HepG2 (cell line): ENCODE measurements around the gene CSTF1. TPM values are rescaled to one million over a fixed set of nuclear protein-coding genes. Genes with fewer than 3 reads are reported as not detected.

Experiments used
- HDAC1 ChIP-seq: sonication (generic); formaldehyde crosslinking; IDR thresholded peaks from 2 replicates; pipeline ENCODE4 v1.5.1; 2020; ENCODE audit warnings: mild to moderate bottlenecking, missing genetic modification reagents
- KDM5A ChIP-seq: fragments of 200-600 bp; sonication (generic); IDR thresholded peaks from 2 replicates; pipeline ENCODE4 v1.7.0; 2018; ENCODE audit warnings: antibody characterized with exemption, mild to moderate bottlenecking, low read length, borderline replicate concordance
- MED8 ChIP-seq: sonication (generic); formaldehyde crosslinking; IDR thresholded peaks from 2 replicates; pipeline ENCODE4 v1.8.1; 2023; ENCODE audit warnings: mild to moderate bottlenecking, missing genetic modification reagents; ENCODE audit not compliant: insufficient replicate concordance
- SP4 ChIP-seq: sonication (generic); formaldehyde crosslinking; IDR thresholded peaks from 2 replicates; pipeline ENCODE4 v1.8.1; 2023; ENCODE audit warnings: mild to moderate bottlenecking, missing genetic modification reagents
- TOE1 ChIP-seq: sonication (generic); formaldehyde crosslinking; IDR thresholded peaks from 2 replicates; pipeline ENCODE4 v1.4.0; 2020; ENCODE audit warnings: mild to moderate bottlenecking, missing genetic modification reagents
- ZFY ChIP-seq: sonication (generic); formaldehyde crosslinking; IDR thresholded peaks from 2 replicates; pipeline ENCODE4 v1.4.0; 2020; ENCODE audit warnings: missing genetic modification reagents
- ZNF460 ChIP-seq: sonication (generic); formaldehyde crosslinking; IDR thresholded peaks from 2 replicates; pipeline ENCODE4 v1.5.1; 2020; ENCODE audit warnings: missing genetic modification reagents, mild to moderate bottlenecking, borderline replicate concordance
- ZNF83 ChIP-seq: sonication (generic); formaldehyde crosslinking; IDR thresholded peaks from 2 replicates; pipeline ENCODE4 v1.4.0; 2020; ENCODE audit warnings: missing genetic modification reagents, mild to moderate bottlenecking, borderline replicate concordance
- ZNF883 ChIP-seq: sonication (generic); formaldehyde crosslinking; IDR thresholded peaks from 2 replicates; pipeline ENCODE4 v1.5.1; 2020; ENCODE audit warnings: mild to moderate bottlenecking, missing genetic modification reagents; ENCODE audit errors: not compliant biosample characterization
- polyA plus RNA-seq, 8 experiments: library from polyadenylated mRNA; depleted of rRNA in 3 of 8; stranded (reverse) in 7 of 8; unstranded in 1 of 8; fragments of >200 nt; fragmentation: Illumina TruSeq in 4 of 8; extraction: Trizol in 4 of 8; gene quantifications; 2 replicates each; pipeline versions ENCODE4 v1.2.1 to v1.2.3, GENCODE V29; 2011 to 2016; ENCODE audit warnings: low read depth in 4 of 8, missing spikeins in 1 of 8, mixed read lengths in 1 of 8; ENCODE audit not compliant: insufficient read depth in 1 of 8
- total RNA-seq, 5 experiments: library from RNA; depleted of rRNA; stranded (reverse); fragments of >200 nt; fragmentation: Illumina TruSeq; extraction: Trizol; gene quantifications; 2 replicates each; pipeline ENCODE4 v1.2.3, GENCODE V29; 2016; ENCODE audit warnings: low read depth in 1 of 5
- TF ChIP-seq, protein P1 (sequence below): sonication (generic); formaldehyde crosslinking; IDR thresholded peaks from 2 replicates; pipeline ENCODE4 v1.5.0; 2020; ENCODE audit warnings: mild to moderate bottlenecking, missing genetic modification reagents
- TF ChIP-seq, protein P2 (sequence below): sonication (generic); formaldehyde crosslinking; IDR thresholded peaks from 2 replicates; pipeline ENCODE4 v1.4.0; 2020; ENCODE audit warnings: missing genetic modification reagents
- TF ChIP-seq, protein P3 (sequence below): IDR thresholded peaks from 2 replicates; pipeline ENCODE4 v1.6.1; 2012; ENCODE audit warnings: inconsistent platforms

CSTF1 gene
- total and polyA plus RNA-seq, 2 of the 13 experiments (the other 11 are each of a cell fraction or from before 2014, with no cell fraction given) = 70.9 to 100 TPM

DNA sequence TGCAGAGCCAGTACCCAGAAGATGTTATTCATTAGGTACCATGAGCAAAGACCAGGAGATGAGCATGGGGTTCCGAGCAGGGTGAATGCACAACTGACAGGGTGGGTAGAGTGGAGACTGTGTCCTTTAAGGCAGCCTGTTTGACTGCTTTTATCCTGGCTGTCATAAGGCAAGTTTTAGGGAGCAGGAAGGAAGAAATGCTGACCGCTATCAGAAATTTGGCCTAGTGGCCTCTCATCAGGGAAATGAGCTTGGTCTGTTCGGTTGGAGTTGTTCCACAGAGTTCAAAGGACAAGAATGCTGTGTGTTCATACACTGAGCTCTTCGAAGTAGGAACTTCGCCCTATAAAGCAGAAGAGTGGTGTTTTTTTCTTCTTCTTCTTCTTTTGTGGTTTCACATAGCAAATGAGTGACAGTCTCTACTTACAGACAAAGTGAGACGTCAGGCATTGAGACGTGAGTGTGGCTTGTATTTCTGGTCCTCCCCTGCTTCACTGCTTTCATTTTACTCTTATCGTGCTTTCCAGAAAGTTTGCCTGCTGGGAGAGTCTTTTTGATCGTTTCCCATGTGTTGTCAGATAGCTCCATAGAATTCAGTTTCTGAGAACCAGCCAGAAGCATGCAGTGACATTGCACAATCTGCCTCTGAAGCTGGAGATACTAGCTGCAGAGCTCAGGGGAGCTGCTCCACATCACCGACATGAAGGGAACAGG is 19.5 kb downstream of the CSTF1 start, which contains the start of gene CASS4 (continued):
- 0 out of 2 replicates have a peak, but pooled peaks have one; percentile 31 for TF ChIP-seq HDAC1 (CRISPR knock-in tag)
- TF ChIP-seq SP4 = no peak
- no peak for TF ChIP-seq KDM5A
- TF ChIP-seq, protein P1, sequence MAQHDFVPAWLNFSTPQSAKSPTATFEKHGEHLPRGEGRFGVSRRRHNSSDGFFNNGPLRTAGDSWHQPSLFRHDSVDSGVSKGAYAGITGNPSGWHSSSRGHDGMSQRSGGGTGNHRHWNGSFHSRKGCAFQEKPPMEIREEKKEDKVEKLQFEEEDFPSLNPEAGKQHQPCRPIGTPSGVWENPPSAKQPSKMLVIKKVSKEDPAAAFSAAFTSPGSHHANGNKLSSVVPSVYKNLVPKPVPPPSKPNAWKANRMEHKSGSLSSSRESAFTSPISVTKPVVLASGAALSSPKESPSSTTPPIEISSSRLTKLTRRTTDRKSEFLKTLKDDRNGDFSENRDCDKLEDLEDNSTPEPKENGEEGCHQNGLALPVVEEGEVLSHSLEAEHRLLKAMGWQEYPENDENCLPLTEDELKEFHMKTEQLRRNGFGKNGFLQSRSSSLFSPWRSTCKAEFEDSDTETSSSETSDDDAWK (CRISPR knock-in tag) = no peak
- no peak for TF ChIP-seq ZNF83 (CRISPR knock-in tag)
- TF ChIP-seq ZNF460 = no peak
- no peak for TF ChIP-seq MED8 (CRISPR knock-in tag)
- no peak for TF ChIP-seq TOE1 (CRISPR knock-in tag)
- TF ChIP-seq, protein P2, sequence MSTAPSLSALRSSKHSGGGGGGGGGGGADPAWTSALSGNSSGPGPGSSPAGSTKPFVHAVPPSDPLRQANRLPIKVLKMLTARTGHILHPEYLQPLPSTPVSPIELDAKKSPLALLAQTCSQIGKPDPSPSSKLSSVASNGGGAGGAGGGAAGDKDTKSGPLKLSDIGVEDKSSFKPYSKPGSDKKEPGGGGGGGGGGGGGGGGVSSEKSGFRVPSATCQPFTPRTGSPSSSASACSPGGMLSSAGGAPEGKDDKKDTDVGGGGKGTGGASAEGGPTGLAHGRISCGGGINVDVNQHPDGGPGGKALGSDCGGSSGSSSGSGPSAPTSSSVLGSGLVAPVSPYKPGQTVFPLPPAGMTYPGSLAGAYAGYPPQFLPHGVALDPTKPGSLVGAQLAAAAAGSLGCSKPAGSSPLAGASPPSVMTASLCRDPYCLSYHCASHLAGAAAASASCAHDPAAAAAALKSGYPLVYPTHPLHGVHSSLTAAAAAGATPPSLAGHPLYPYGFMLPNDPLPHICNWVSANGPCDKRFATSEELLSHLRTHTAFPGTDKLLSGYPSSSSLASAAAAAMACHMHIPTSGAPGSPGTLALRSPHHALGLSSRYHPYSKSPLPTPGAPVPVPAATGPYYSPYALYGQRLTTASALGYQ (CRISPR knock-in tag) = no peak
- TF ChIP-seq ZNF883 = peak; percentile 80
- TF ChIP-seq, protein P3, sequence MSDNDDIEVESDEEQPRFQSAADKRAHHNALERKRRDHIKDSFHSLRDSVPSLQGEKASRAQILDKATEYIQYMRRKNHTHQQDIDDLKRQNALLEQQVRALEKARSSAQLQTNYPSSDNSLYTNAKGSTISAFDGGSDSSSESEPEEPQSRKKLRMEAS = peak; percentile 49; the same call in 1 of the 2 replicates
- TF ChIP-seq ZFY (CRISPR knock-in tag) = peak; percentile 66
